GM12865 (cell line): ENCODE measurements around the gene CACNA1I.

ENCODE experiments used
- DNase-seq: peaks from one replicate; pipeline ENCODE4 v3.0.0; 2010; ENCODE audit warnings: low read depth
- H3K4me3 ChIP-seq: 2 replicates; pipeline ENCODE4 v1.5.1; 2011; ENCODE audit warnings: mild to moderate bottlenecking, low read depth, low read length, control low read depth
- CTCF ChIP-seq: IDR thresholded peaks from 2 replicates; pipeline ENCODE4 v1.5.1; 2011; ENCODE audit warnings: low read length, control low read depth, low read depth, inconsistent platforms; ENCODE audit not compliant: insufficient read depth; ENCODE audit errors: missing control alignments

Gene CACNA1I

GRCh38 chr22:39612811-39613548 is 42.4 kb downstream of the CACNA1I start:
- TF ChIP-seq CTCF = no peak
- H3K4me3 ChIP-seq = no peak overlapping the region
- DNase-seq = no peak

GRCh38 chr22:39613549-39613921 is 43.0 kb downstream of the CACNA1I start:
- H3K4me3 ChIP-seq = no peak overlapping the region
- TF ChIP-seq CTCF = no peak
- DNase-seq = no peak

GRCh38 chr22:39614442-39614841 is 43.9 kb downstream of the CACNA1I start:
- no peak for DNase-seq
- TF ChIP-seq CTCF = no peak
- no peak overlapping the region for H3K4me3 ChIP-seq

- no peak for DNase-seq
- no peak for TF ChIP-seq CTCF
- H3K4me3 ChIP-seq = no peak overlapping the region
Observed at GRCh38 chr22:39616051-39616450, 45.5 kb downstream of the CACNA1I start.

GRCh38 chr22:39616781-39617180 is 46.2 kb downstream of the CACNA1I start:
- no peak for TF ChIP-seq CTCF
- DNase-seq = no peak
- no peak overlapping the region for H3K4me3 ChIP-seq

GRCh38 chr22:39617342-39617741 is 46.8 kb downstream of the CACNA1I start:
- TF ChIP-seq CTCF = no peak
- DNase-seq = no peak
- no peak overlapping the region for H3K4me3 ChIP-seq

GRCh38 chr22:39617970-39618757 is 47.6 kb downstream of the CACNA1I start:
- no peak for TF ChIP-seq CTCF
- no peak for DNase-seq
- no peak overlapping the region for H3K4me3 ChIP-seq
